HepG2 (cell line): ENCODE measurements around the gene SPOPL. TPM values are rescaled to one million over a fixed set of nuclear protein-coding genes. Genes with fewer than 3 reads are reported as not detected.
A peak's percentile ranks its signal among the peaks of the same experiment; 100 is the strongest.

Source experiments
- BCLAF1 ChIP-seq: fragments of 450-650 bp; IDR thresholded peaks from 2 replicates; pipeline ENCODE4 v1.6.1; 2017; ENCODE audit warnings: mild to moderate bottlenecking
- ELK4 ChIP-seq: sonication (generic); formaldehyde crosslinking; IDR thresholded peaks from 2 replicates; pipeline ENCODE4 v1.9.0; 2021; ENCODE audit warnings: missing genetic modification reagents, borderline replicate concordance
- MIER3 ChIP-seq: IDR thresholded peaks from 2 replicates; pipeline ENCODE4 v1.6.1; 2016; ENCODE audit warnings: missing compliant biosample characterization, borderline replicate concordance
- NFE2L1 ChIP-seq: sonication (generic); formaldehyde crosslinking; IDR thresholded peaks from 2 replicates; pipeline ENCODE4 v1.4.0; 2020; ENCODE audit warnings: missing genetic modification reagents, mild to moderate bottlenecking, borderline replicate concordance
- NFRKB ChIP-seq: fragments of 450-650 bp; IDR thresholded peaks from 2 replicates; pipeline ENCODE4 v1.6.1; 2017
- SIX4 ChIP-seq: sonication (generic); formaldehyde crosslinking; IDR thresholded peaks from 2 replicates; pipeline ENCODE4 v1.4.0; 2020; ENCODE audit warnings: missing genetic modification reagents
- SNAPC2 ChIP-seq: sonication (generic); formaldehyde crosslinking; IDR thresholded peaks from 2 replicates; pipeline ENCODE4 v1.8.1; 2022; ENCODE audit warnings: mild to moderate bottlenecking, missing genetic modification reagents
- ZFAT ChIP-seq: sonication (generic); formaldehyde crosslinking; conservative IDR thresholded peaks from 2 replicates; pipeline ENCODE4 v1.8.1; 2023; ENCODE audit warnings: missing genetic modification reagents, inconsistent platforms
- ZFP36 ChIP-seq: fragments of 150-350 bp; IDR thresholded peaks from 2 replicates; pipeline ENCODE4 v1.6.1; 2018; ENCODE audit warnings: borderline replicate concordance, low read length, low read depth; ENCODE audit not compliant: partially characterized antibody
- ZNF713 ChIP-seq: sonication (generic); formaldehyde crosslinking; IDR thresholded peaks from 2 replicates; pipeline ENCODE4 v1.4.0; 2020; ENCODE audit warnings: mild to moderate bottlenecking, missing genetic modification reagents
- ZNF841 ChIP-seq: sonication (generic); formaldehyde crosslinking; IDR thresholded peaks from 2 replicates; pipeline ENCODE4 v1.8.1; 2023; ENCODE audit warnings: missing genetic modification reagents, borderline replicate concordance
- ZSCAN5A ChIP-seq: sonication (generic); formaldehyde crosslinking; IDR thresholded peaks from 2 replicates; pipeline ENCODE4 v1.8.0; 2022; ENCODE audit warnings: mild to moderate bottlenecking, missing genetic modification reagents, borderline replicate concordance
- polyA plus RNA-seq, 8 experiments: library from polyadenylated mRNA; depleted of rRNA in 3 of 8; stranded (reverse) in 7 of 8; unstranded in 1 of 8; fragments of >200 nt; fragmentation: Illumina TruSeq in 4 of 8; extraction: Trizol in 4 of 8; gene quantifications; 2 replicates each; pipeline versions ENCODE4 v1.2.1 to v1.2.3, GENCODE V29; 2011 to 2016; ENCODE audit warnings: low read depth in 4 of 8, missing spikeins in 1 of 8, mixed read lengths in 1 of 8; ENCODE audit not compliant: insufficient read depth in 1 of 8
- total RNA-seq, 5 experiments: library from RNA; depleted of rRNA; stranded (reverse); fragments of >200 nt; fragmentation: Illumina TruSeq; extraction: Trizol; gene quantifications; 2 replicates each; pipeline ENCODE4 v1.2.3, GENCODE V29; 2016; ENCODE audit warnings: low read depth in 1 of 5
- TF ChIP-seq, protein P1 (sequence below): sonication (generic); formaldehyde crosslinking; IDR thresholded peaks from 2 replicates; pipeline ENCODE4 v1.4.0; 2020; ENCODE audit warnings: mild to moderate bottlenecking, missing genetic modification reagents, borderline replicate concordance
- TF ChIP-seq, protein P2 (sequence below): sonication (generic); formaldehyde crosslinking; IDR thresholded peaks from 2 replicates; pipeline ENCODE4 v1.4.0; 2020; ENCODE audit warnings: mild to moderate bottlenecking, missing genetic modification reagents

The SPOPL gene
- total and polyA plus RNA-seq, 2 of the 13 experiments (the other 11 are each of a cell fraction or from before 2014, with no cell fraction given) = 12.6 to 51.6 TPM

DNA sequence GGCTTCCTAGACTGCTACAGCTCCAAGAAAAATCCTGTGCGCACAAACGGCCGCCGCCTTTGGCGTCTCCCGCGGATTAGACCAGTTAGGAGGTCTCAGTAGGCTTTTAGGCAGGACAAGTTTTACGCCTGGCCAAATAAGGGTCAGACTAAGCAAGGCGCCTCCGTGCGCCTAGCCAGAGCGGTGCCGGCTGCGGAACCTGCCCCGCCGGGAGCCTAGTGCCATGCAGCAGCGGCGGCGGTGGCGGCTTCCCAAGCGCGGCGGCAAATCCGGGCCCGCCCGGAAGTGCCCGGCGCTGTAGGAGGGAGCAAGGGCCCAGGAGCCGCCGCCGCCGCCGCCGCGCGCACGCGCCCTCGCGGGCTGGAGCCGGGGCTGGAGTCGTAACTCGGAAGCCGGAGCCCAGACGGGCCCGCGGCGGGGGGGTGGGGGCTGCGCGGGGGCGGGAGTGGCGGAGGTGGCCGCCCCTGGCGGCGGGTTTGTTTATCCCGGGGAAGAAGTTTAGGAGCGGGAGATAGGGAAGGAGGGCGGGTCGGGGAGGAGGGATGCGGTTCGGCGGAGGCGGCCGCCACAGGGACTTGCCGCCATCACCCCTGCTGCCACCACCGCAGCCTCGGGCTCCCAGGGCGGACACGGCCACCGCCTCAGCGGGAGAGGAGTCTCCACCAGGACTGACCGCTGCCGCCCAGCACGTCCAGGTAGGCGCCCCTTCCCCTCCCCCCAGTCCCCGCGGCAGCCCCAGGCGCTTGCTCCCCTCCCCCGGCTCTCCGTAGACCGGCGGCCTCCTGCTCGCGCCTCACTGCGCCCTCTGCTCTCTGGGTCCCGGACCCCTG lies at the start of gene SPOPL (continued):
- TF ChIP-seq ZFP36 (no peak), NFRKB (no peak), BCLAF1 (no peak), ZNF841 (CRISPR knock-in tag) (peak; percentile 3; the same call in 1 of the 2 replicates), MIER3 (no peak), ZSCAN5A (CRISPR knock-in tag) (peak; percentile 86; the same call in 1 of the 2 replicates), SNAPC2 (CRISPR knock-in tag) (peak; percentile 67; the same call in 1 of the 2 replicates), ELK4 (CRISPR knock-in tag) (no peak), SIX4 (no peak), ZFAT (no peak), NFE2L1 (CRISPR knock-in tag) (no peak), ZNF713 (CRISPR knock-in tag) (no peak)
- TF ChIP-seq, protein P1, sequence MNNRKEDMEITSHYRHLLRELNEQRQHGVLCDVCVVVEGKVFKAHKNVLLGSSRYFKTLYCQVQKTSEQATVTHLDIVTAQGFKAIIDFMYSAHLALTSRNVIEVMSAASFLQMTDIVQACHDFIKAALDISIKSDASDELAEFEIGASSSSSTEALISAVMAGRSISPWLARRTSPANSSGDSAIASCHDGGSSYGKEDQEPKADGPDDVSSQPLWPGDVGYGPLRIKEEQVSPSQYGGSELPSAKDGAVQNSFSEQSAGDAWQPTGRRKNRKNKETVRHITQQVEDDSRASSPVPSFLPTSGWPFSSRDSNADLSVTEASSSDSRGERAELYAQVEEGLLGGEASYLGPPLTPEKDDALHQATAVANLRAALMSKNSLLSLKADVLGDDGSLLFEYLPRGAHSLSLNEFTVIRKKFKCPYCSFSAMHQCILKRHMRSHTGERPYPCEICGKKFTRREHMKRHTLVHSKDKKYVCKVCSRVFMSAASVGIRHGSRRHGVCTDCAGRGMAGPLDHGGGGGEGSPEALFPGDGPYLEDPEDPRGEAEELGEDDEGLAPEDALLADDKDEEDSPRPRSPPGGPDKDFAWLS = no peak
- TF ChIP-seq, protein P2, sequence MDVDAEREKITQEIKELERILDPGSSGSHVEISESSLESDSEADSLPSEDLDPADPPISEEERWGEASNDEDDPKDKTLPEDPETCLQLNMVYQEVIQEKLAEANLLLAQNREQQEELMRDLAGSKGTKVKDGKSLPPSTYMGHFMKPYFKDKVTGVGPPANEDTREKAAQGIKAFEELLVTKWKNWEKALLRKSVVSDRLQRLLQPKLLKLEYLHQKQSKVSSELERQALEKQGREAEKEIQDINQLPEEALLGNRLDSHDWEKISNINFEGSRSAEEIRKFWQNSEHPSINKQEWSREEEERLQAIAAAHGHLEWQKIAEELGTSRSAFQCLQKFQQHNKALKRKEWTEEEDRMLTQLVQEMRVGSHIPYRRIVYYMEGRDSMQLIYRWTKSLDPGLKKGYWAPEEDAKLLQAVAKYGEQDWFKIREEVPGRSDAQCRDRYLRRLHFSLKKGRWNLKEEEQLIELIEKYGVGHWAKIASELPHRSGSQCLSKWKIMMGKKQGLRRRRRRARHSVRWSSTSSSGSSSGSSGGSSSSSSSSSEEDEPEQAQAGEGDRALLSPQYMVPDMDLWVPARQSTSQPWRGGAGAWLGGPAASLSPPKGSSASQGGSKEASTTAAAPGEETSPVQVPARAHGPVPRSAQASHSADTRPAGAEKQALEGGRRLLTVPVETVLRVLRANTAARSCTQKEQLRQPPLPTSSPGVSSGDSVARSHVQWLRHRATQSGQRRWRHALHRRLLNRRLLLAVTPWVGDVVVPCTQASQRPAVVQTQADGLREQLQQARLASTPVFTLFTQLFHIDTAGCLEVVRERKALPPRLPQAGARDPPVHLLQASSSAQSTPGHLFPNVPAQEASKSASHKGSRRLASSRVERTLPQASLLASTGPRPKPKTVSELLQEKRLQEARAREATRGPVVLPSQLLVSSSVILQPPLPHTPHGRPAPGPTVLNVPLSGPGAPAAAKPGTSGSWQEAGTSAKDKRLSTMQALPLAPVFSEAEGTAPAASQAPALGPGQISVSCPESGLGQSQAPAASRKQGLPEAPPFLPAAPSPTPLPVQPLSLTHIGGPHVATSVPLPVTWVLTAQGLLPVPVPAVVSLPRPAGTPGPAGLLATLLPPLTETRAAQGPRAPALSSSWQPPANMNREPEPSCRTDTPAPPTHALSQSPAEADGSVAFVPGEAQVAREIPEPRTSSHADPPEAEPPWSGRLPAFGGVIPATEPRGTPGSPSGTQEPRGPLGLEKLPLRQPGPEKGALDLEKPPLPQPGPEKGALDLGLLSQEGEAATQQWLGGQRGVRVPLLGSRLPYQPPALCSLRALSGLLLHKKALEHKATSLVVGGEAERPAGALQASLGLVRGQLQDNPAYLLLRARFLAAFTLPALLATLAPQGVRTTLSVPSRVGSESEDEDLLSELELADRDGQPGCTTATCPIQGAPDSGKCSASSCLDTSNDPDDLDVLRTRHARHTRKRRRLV (CRISPR knock-in tag) = no peak
